Activated CD4-positive, alpha-beta T cell treated with anti-CD3 and anti-CD28 coated beads for 48 hours (primary cell): ENCODE measurements around the gene POU3F1.
"Not testable (repeated sequence)": the region's sequence is repeated elsewhere in the genome, so short reads cannot be mapped to it uniquely, and the experiment has no call there.

ENCODE experiments used
- DNase-seq: peaks from one replicate; pipeline ENCODE4 v3.0.0-alpha.2; 2020

Gene POU3F1

GRCh38 chr1:38046884-38047602 is 450 bp upstream of the POU3F1 start:
- DNase-seq = peak; percentile 78

GRCh38 chr1:38045401-38046332 is 926 bp downstream of the POU3F1 start:
- no peak for DNase-seq

- DNase-seq = no peak
Measured at GRCh38 chr1:38044221-38045215, 2.1 kb downstream of the POU3F1 start.

GRCh38 chr1:38043036-38043747 is 3.4 kb downstream of the POU3F1 start:
- DNase-seq = no peak

GRCh38 chr1:38041936-38042834 is 4.4 kb downstream of the POU3F1 start:
- no peak for DNase-seq

- DNase-seq = no peak
Measured at GRCh38 chr1:38039331-38040088, 7.1 kb downstream of the POU3F1 start.

- no peak for DNase-seq
Measured at GRCh38 chr1:38038861-38039260, 7.7 kb downstream of the POU3F1 start.

- DNase-seq = peak; percentile 23
Measured at GRCh38 chr1:38037221-38037939, 9.2 kb downstream of the POU3F1 start.

GRCh38 chr1:38034871-38035270 is 11.7 kb downstream of the POU3F1 start:
- no peak for DNase-seq

GRCh38 chr1:38032992-38033391 is 13.6 kb downstream of the POU3F1 start:
- not testable (repeated sequence) for DNase-seq

GRCh38 chr1:38031513-38031866 is 15.1 kb downstream of the POU3F1 start:
- no peak for DNase-seq

GRCh38 chr1:38030596-38031512 is 15.7 kb downstream of the POU3F1 start:
- DNase-seq = no peak

- DNase-seq = peak; percentile 87
Measured at GRCh38 chr1:38029685-38030511, 16.7 kb downstream of the POU3F1 start.

GRCh38 chr1:38029081-38029681 is 17.4 kb downstream of the POU3F1 start:
- no peak for DNase-seq

GRCh38 chr1:38028671-38029070 is 17.9 kb downstream of the POU3F1 start:
- no peak for DNase-seq

- peak; percentile 88 for DNase-seq
Measured at GRCh38 chr1:38028105-38028591, 18.4 kb downstream of the POU3F1 start.
